ENCODE results near the gene ABHD17A.

The ABHD17A gene

GRCh38 chr19:1860042-1860775 lies 25.1 kb downstream of the ABHD17A start:
- Histone ChIP-seq H3K9me3 (ENCODE audit: control insufficient read depth, insufficient read depth, low read length) (no peaks in the 10 kb centered on the region), H3K4me1 (ENCODE audit: insufficient read depth, low read length) (peaks cover 22% of the 10 kb centered on the region; the same call in 1 of the 2 replicates), H3K36me3 (ENCODE audit: insufficient read depth, low read length) (no peaks in the 10 kb centered on the region), H3K9ac (ENCODE audit: low read depth, low read length) (peak overlapping the region; percentile 85; the same call in 1 of the 2 replicates)

- no peaks in the 10 kb centered on the region for H3K9me3 ChIP-seq (ENCODE audit: control insufficient read depth, insufficient read depth, low read length)
- peaks cover 22% of the 10 kb centered on the region; the same call in 1 of the 2 replicates for H3K4me1 ChIP-seq (ENCODE audit: insufficient read depth, low read length)
- no peaks in the 10 kb centered on the region for H3K36me3 ChIP-seq (ENCODE audit: insufficient read depth, low read length)
- H3K9ac ChIP-seq (ENCODE audit: low read depth, low read length), result peak overlapping the region; percentile 16; the same call in 1 of the 2 replicates
Measured at GRCh38 chr19:1859331-1859781, 25.9 kb downstream of the ABHD17A start.

- peaks cover 23% of the 10 kb centered on the region; the same call in 1 of the 2 replicates for H3K4me1 ChIP-seq (ENCODE audit: insufficient read depth, low read length)
- H3K9ac ChIP-seq (ENCODE audit: low read depth, low read length), result no peak overlapping the region
- H3K36me3 ChIP-seq (ENCODE audit: insufficient read depth, low read length), result no peaks in the 10 kb centered on the region
- H3K9me3 ChIP-seq (ENCODE audit: control insufficient read depth, insufficient read depth, low read length), result no peaks in the 10 kb centered on the region
Measured at GRCh38 chr19:1858412-1859081, 26.7 kb downstream of the ABHD17A start.

- H3K9me3 ChIP-seq (ENCODE audit: control insufficient read depth, insufficient read depth, low read length), result no peaks in the 10 kb centered on the region
- no peaks in the 10 kb centered on the region for H3K36me3 ChIP-seq (ENCODE audit: insufficient read depth, low read length)
- H3K4me1 ChIP-seq (ENCODE audit: insufficient read depth, low read length), result peaks cover 29% of the 10 kb centered on the region; the same call in 1 of the 2 replicates
- H3K9ac ChIP-seq (ENCODE audit: low read depth, low read length), result peak overlapping the region; percentile 66; the same call in 1 of the 2 replicates
Measured at GRCh38 chr19:1857648-1858326, 27.5 kb downstream of the ABHD17A start.

- H3K9ac ChIP-seq (ENCODE audit: low read depth, low read length), result peak overlapping the region; percentile 66
- H3K36me3 ChIP-seq (ENCODE audit: insufficient read depth, low read length), result no peaks in the 10 kb centered on the region
- no peaks in the 10 kb centered on the region for H3K9me3 ChIP-seq (ENCODE audit: control insufficient read depth, insufficient read depth, low read length)
- H3K4me1 ChIP-seq (ENCODE audit: insufficient read depth, low read length), result peaks cover 31% of the 10 kb centered on the region; the same call in 1 of the 2 replicates
Measured at GRCh38 chr19:1856698-1857603, 28.3 kb downstream of the ABHD17A start.

- Histone ChIP-seq H3K4me1 (ENCODE audit: insufficient read depth, low read length) (peaks cover 31% of the 10 kb centered on the region; the same call in 1 of the 2 replicates), H3K9ac (ENCODE audit: low read depth, low read length) (peak overlapping the region; percentile 66), H3K36me3 (ENCODE audit: insufficient read depth, low read length) (no peaks in the 10 kb centered on the region), H3K9me3 (ENCODE audit: control insufficient read depth, insufficient read depth, low read length) (no peaks in the 10 kb centered on the region)
Measured at GRCh38 chr19:1856345-1856697, 29.0 kb downstream of the ABHD17A start.

- H3K36me3 ChIP-seq (ENCODE audit: insufficient read depth, low read length), result no peaks in the 10 kb centered on the region
- peak overlapping the region; percentile 26; the same call in 1 of the 2 replicates for H3K9ac ChIP-seq (ENCODE audit: low read depth, low read length)
- peaks cover 26% of the 10 kb centered on the region; the same call in 1 of the 2 replicates for H3K4me1 ChIP-seq (ENCODE audit: insufficient read depth, low read length)
- no peaks in the 10 kb centered on the region for H3K9me3 ChIP-seq (ENCODE audit: control insufficient read depth, insufficient read depth, low read length)
Measured at GRCh38 chr19:1855828-1856255, 29.5 kb downstream of the ABHD17A start.

GRCh38 chr19:1855040-1855827 lies 30.1 kb downstream of the ABHD17A start:
- H3K9ac ChIP-seq (ENCODE audit: low read depth, low read length), result peak overlapping the region; percentile 50
- H3K4me1 ChIP-seq (ENCODE audit: insufficient read depth, low read length), result peaks cover 25% of the 10 kb centered on the region; the same call in 1 of the 2 replicates
- no peaks in the 10 kb centered on the region for H3K36me3 ChIP-seq (ENCODE audit: insufficient read depth, low read length)
- no peaks in the 10 kb centered on the region for H3K9me3 ChIP-seq (ENCODE audit: control insufficient read depth, insufficient read depth, low read length)

- Histone ChIP-seq H3K4me1 (ENCODE audit: insufficient read depth, low read length) (peaks cover 25% of the 10 kb centered on the region; the same call in 1 of the 2 replicates), H3K9ac (ENCODE audit: low read depth, low read length) (peak overlapping the region; percentile 50), H3K36me3 (ENCODE audit: insufficient read depth, low read length) (no peaks in the 10 kb centered on the region), H3K9me3 (ENCODE audit: control insufficient read depth, insufficient read depth, low read length) (no peaks in the 10 kb centered on the region)
Measured at GRCh38 chr19:1854542-1855039, 30.7 kb downstream of the ABHD17A start.

- Histone ChIP-seq H3K9me3 (ENCODE audit: control insufficient read depth, insufficient read depth, low read length) (no peaks in the 10 kb centered on the region), H3K9ac (ENCODE audit: low read depth, low read length) (peak overlapping the region; percentile 50; the same call in 1 of the 2 replicates), H3K4me1 (ENCODE audit: insufficient read depth, low read length) (peaks cover 22% of the 10 kb centered on the region; the same call in 1 of the 2 replicates), H3K36me3 (ENCODE audit: insufficient read depth, low read length) (no peaks in the 10 kb centered on the region)
Measured at GRCh38 chr19:1854039-1854541, 31.2 kb downstream of the ABHD17A start.

- Histone ChIP-seq H3K9me3 (ENCODE audit: control insufficient read depth, insufficient read depth, low read length) (no peaks in the 10 kb centered on the region), H3K9ac (ENCODE audit: low read depth, low read length) (0 out of 2 replicates have a peak overlapping the region, but pooled peaks have one; percentile 7), H3K4me1 (ENCODE audit: insufficient read depth, low read length) (peaks cover 21% of the 10 kb centered on the region; the same call in 1 of the 2 replicates), H3K36me3 (ENCODE audit: insufficient read depth, low read length) (no peaks in the 10 kb centered on the region)
Measured at GRCh38 chr19:1853295-1854038, 31.8 kb downstream of the ABHD17A start.

- H3K9ac ChIP-seq (ENCODE audit: low read depth, low read length), result peak overlapping the region; percentile 7
- no peaks in the 10 kb centered on the region for H3K9me3 ChIP-seq (ENCODE audit: control insufficient read depth, insufficient read depth, low read length)
- H3K4me1 ChIP-seq (ENCODE audit: insufficient read depth, low read length), result peaks cover 14% of the 10 kb centered on the region; the same call in 1 of the 2 replicates
- H3K36me3 ChIP-seq (ENCODE audit: insufficient read depth, low read length), result no peaks in the 10 kb centered on the region
Measured at GRCh38 chr19:1852581-1853128, 32.6 kb downstream of the ABHD17A start.

Data from ES-I3 (cell line).